Activated T-cell treated with anti-CD3 and anti-CD28 coated beads for 24 hours (primary cell): ENCODE measurements around the gene TMEM255B.

Source experiments
- DNase-seq: peaks from one replicate; pipeline ENCODE4 v3.0.0-alpha.2; 2020; ENCODE audit warnings: low read depth

TMEM255B gene

GRCh38 chr13:113849546-113849945 lies 90.5 kb downstream of the TMEM255B start:
- DNase-seq: no peak

GRCh38 chr13:113849981-113850721 lies 91.1 kb downstream of the TMEM255B start:
- no peak for DNase-seq

- no peak for DNase-seq
These were observed 91.9 kb downstream of the TMEM255B start for GRCh38 chr13:113850722-113851479.

- DNase-seq: no peak
These were observed 92.4 kb downstream of the TMEM255B start for GRCh38 chr13:113851480-113851803.

- DNase-seq: no peak
These were observed 93.0 kb downstream of the TMEM255B start for GRCh38 chr13:113851826-113852535.

GRCh38 chr13:113852536-113853517 lies 93.8 kb downstream of the TMEM255B start:
- no peak for DNase-seq

- no peak for DNase-seq
These were observed 94.7 kb downstream of the TMEM255B start for GRCh38 chr13:113853518-113854237.

- no peak for DNase-seq
These were observed 95.4 kb downstream of the TMEM255B start for GRCh38 chr13:113854238-113855011.

GRCh38 chr13:113855012-113855921 lies 96.2 kb downstream of the TMEM255B start:
- no peak for DNase-seq

GRCh38 chr13:113855931-113856715 lies 97.1 kb downstream of the TMEM255B start:
- no peak for DNase-seq

GRCh38 chr13:113856716-113857065 lies 97.7 kb downstream of the TMEM255B start:
- DNase-seq: no peak

- DNase-seq: no peak
These were observed 98.6 kb downstream of the TMEM255B start for GRCh38 chr13:113857531-113858195.

GRCh38 chr13:113859311-113860050 lies 100.5 kb downstream of the TMEM255B start:
- DNase-seq: no peak

GRCh38 chr13:113860051-113860664 lies 101.1 kb downstream of the TMEM255B start:
- no peak for DNase-seq

- no peak for DNase-seq
These were observed 101.8 kb downstream of the TMEM255B start for GRCh38 chr13:113860665-113861432.
